Hippocampal formation (tissue), 2 donors: ENCODE data around the gene KIF12.

Source experiments
- DNase-seq, 2 donors: peaks; one replicate each; lab custom pipeline; 2025; lab: John Stamatoyannopoulos, UW

KIF12 gene

GRCh38 chr9:114065304-114065703 is 33.8 kb downstream of the KIF12 start:
- no peak for DNase-seq

- no peak for DNase-seq
These were observed 37.1 kb downstream of the KIF12 start for GRCh38 chr9:114061830-114062474.

GRCh38 chr9:114061292-114061691 is 37.8 kb downstream of the KIF12 start:
- no peak for DNase-seq

- DNase-seq: no peak
These were observed 38.4 kb downstream of the KIF12 start for GRCh38 chr9:114060711-114061110.

GRCh38 chr9:114060070-114060469 is 39.0 kb downstream of the KIF12 start:
- DNase-seq: no peak

GRCh38 chr9:114059047-114059803 is 39.9 kb downstream of the KIF12 start:
- DNase-seq: no peak

GRCh38 chr9:114058688-114059046 is 40.4 kb downstream of the KIF12 start:
- no peak for DNase-seq

- DNase-seq: no peak
These were observed 41.8 kb downstream of the KIF12 start for GRCh38 chr9:114057161-114057885.

GRCh38 chr9:114056527-114056926 is 42.6 kb downstream of the KIF12 start:
- no peak for DNase-seq

GRCh38 chr9:114055894-114056293 is 43.2 kb downstream of the KIF12 start:
- no peak for DNase-seq

GRCh38 chr9:114055061-114055460 is 44.0 kb downstream of the KIF12 start:
- no peak for DNase-seq

- no peak for DNase-seq
These were observed 44.9 kb downstream of the KIF12 start for GRCh38 chr9:114054191-114054690.

GRCh38 chr9:114053246-114054005 is 45.7 kb downstream of the KIF12 start:
- DNase-seq: no peak

GRCh38 chr9:114051706-114052105 is 47.4 kb downstream of the KIF12 start:
- DNase-seq: no peak

- DNase-seq: no peak
These were observed 47.8 kb downstream of the KIF12 start for GRCh38 chr9:114051281-114051680.

- no peak for DNase-seq
These were observed 48.4 kb downstream of the KIF12 start for GRCh38 chr9:114050646-114051045.

- no peak for DNase-seq
These were observed 48.9 kb downstream of the KIF12 start for GRCh38 chr9:114050226-114050568.

GRCh38 chr9:114049441-114050225 is 49.5 kb downstream of the KIF12 start:
- DNase-seq: no peak

GRCh38 chr9:114048533-114049415 is 50.3 kb downstream of the KIF12 start:
- DNase-seq: no peak

- DNase-seq: no peak
These were observed 51.4 kb downstream of the KIF12 start for GRCh38 chr9:114047717-114048116.
